Calu3 (cell line): ENCODE measurements around the gene BOLA1. TPM values are rescaled to one million over a fixed set of nuclear protein-coding genes. Genes with fewer than 3 reads are reported as not detected.

Experiments used
- BruUV-seq: library from RNA; stranded (reverse); fragments of 400-500 nt; replicated peaks from 2 replicates; lab custom pipeline; 2021; lab: Mats Ljungman, UMichigan
- CTCF ChIA-PET: fragments of 300-600 bp; sonication (Branson Sonifier 250); formaldehyde crosslinking; loops from one replicate; lab custom pipeline; 2022; ENCODE audit warnings: antibody characterized with exemption; lab: Charles Lee
- DNase-seq: peaks from one replicate; pipeline ENCODE4 v3.0.0; 2022
- H3K27ac Mint-ChIP-seq: one replicate; pipeline ENCODE4 v1.8.0; 2022; ENCODE audit warnings: mixed read lengths; ENCODE audit not compliant: unreplicated experiment
- H3K27me3 Mint-ChIP-seq: one replicate; pipeline ENCODE4 v1.8.0; 2022; ENCODE audit warnings: mixed read lengths; ENCODE audit not compliant: unreplicated experiment
- H3K36me3 Mint-ChIP-seq: one replicate; pipeline ENCODE4 v1.8.0; 2022; ENCODE audit warnings: mild to moderate bottlenecking, moderate library complexity, mixed read lengths; ENCODE audit not compliant: insufficient read depth, unreplicated experiment
- H3K4me1 Mint-ChIP-seq: one replicate; pipeline ENCODE4 v1.8.0; 2022; ENCODE audit warnings: mild to moderate bottlenecking, low read depth, mixed read lengths; ENCODE audit not compliant: unreplicated experiment
- H3K4me3 Mint-ChIP-seq: one replicate; pipeline ENCODE4 v1.8.0; 2022; ENCODE audit warnings: mild to moderate bottlenecking, low read depth, moderate library complexity, mixed read lengths; ENCODE audit not compliant: unreplicated experiment
- H3K9me3 Mint-ChIP-seq: one replicate; pipeline ENCODE4 v1.8.0; 2022; ENCODE audit warnings: low read depth, mixed read lengths; ENCODE audit not compliant: unreplicated experiment
- intact Hi-C: fragments of 100-400 bp; cut with micrococcal nuclease; formaldehyde crosslinking; loops from one replicate; pipeline ENCODE4 v1.10.0; 2022; ENCODE audit not compliant: unreplicated experiment
- total RNA-seq: library from RNA; stranded (reverse); gene quantifications from 2 replicates; pipeline ENCODE4 v1.2.3, GENCODE V29; 2022
- TF ChIP-seq, protein P1 (sequence below): fragments of 200-600 bp; IDR thresholded peaks from one replicate; pipeline ENCODE4 v1.8.0; 2022; ENCODE audit warnings: antibody characterized with exemption; ENCODE audit not compliant: unreplicated experiment

The BOLA1 gene
- total RNA-seq, 1 experiment from 2014 or later, result 15.5 TPM

DNA sequence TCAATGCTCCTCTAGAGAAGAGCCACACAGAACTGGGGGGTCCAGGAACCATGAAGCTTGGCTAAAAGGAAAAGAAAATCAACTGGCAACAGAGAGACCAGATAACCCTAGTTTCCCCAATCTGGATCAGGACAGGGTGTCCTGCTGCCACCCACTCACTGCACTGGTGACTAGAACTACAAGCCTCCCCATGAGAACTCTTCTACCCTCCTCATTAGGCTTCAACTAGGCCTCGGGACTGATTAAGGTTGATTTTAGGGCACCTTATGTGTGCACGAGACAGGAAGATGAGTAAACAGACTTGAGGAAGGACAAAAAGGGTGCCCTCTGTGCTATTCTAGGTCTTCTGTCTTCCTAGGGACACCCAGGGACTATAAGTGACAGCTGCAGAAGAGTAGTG lies 30.5 kb downstream of the BOLA1 start:
- H3K27me3 Mint-ChIP-seq, result no peaks in the 10 kb centered on the region
- intact Hi-C loops, result no loop called here
- CTCF ChIA-PET, result no interaction called here
- no peak for DNase-seq
- H3K4me1 Mint-ChIP-seq, result peaks cover 40% of the 10 kb centered on the region
- H3K36me3 Mint-ChIP-seq, result peaks cover 57% of the 10 kb centered on the region
- no peaks in the 10 kb centered on the region for H3K9me3 Mint-ChIP-seq
- no peak overlapping the region for H3K27ac Mint-ChIP-seq
- TF ChIP-seq, protein P1, sequence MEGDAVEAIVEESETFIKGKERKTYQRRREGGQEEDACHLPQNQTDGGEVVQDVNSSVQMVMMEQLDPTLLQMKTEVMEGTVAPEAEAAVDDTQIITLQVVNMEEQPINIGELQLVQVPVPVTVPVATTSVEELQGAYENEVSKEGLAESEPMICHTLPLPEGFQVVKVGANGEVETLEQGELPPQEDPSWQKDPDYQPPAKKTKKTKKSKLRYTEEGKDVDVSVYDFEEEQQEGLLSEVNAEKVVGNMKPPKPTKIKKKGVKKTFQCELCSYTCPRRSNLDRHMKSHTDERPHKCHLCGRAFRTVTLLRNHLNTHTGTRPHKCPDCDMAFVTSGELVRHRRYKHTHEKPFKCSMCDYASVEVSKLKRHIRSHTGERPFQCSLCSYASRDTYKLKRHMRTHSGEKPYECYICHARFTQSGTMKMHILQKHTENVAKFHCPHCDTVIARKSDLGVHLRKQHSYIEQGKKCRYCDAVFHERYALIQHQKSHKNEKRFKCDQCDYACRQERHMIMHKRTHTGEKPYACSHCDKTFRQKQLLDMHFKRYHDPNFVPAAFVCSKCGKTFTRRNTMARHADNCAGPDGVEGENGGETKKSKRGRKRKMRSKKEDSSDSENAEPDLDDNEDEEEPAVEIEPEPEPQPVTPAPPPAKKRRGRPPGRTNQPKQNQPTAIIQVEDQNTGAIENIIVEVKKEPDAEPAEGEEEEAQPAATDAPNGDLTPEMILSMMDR, result no peak
- no peak overlapping the region for H3K4me3 Mint-ChIP-seq
- no TSS peak for BruUV-seq

DNA sequence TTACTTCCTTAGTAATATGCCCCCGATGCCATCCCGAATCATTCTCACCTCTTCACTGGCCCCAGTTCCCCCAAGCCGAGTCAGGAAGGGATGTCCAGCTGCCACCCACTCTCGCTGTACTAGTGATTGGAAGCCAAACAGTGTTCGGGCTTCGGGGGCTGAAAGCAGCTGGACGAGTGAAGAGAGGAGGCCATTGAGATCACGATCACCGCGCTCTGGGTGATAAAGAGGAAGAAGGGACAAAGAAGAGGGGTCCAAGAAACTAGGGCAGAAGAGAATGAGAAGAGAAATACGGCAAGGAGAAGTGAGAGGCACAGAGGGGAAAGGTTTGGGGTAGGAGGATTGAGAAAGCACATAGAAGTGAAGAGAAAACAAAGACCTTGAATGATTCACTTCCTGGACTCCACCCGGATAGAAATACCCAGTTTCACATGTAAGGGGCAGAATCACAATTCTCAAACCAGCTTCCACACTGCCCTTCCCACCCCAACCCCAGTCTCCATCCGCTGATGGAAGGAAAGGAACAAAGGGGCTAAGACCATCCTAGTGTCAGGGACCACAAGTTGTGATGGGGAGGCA lies 31.9 kb downstream of the BOLA1 start:
- DNase-seq, result no peak
- intact Hi-C loops, result no loop called here
- TF ChIP-seq, protein P1, result no peak
- peak overlapping the region; percentile 15 for H3K27ac Mint-ChIP-seq
- peaks cover 54% of the 10 kb centered on the region for H3K36me3 Mint-ChIP-seq
- no peaks in the 10 kb centered on the region for H3K9me3 Mint-ChIP-seq
- no TSS peak for BruUV-seq
- CTCF ChIA-PET, result no interaction called here
- no peak overlapping the region for H3K4me3 Mint-ChIP-seq
- H3K27me3 Mint-ChIP-seq, result no peaks in the 10 kb centered on the region
- peaks cover 37% of the 10 kb centered on the region for H3K4me1 Mint-ChIP-seq

DNA sequence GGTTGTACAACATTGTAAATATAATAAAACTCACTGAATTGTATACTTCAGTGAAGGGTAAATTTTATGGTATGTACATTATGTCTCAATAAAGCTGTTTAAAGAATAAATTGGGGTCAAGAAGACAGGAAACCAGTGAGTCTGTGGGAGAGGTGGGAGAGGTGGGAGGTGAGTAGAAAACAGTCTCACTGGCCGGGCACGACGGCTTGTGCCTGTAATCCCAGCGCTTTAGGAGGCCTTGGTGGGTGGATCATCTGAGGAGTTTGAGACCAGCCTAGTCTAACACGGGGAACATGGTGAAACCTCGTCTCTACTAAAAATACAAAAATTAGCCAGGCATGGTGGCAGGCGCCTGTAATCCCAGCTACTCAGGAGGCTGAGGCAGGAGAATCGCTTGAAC lies 33.1 kb downstream of the BOLA1 start:
- Mint-ChIP-seq H3K4me3 (no peak overlapping the region), H3K9me3 (no peaks in the 10 kb centered on the region), H3K36me3 (peaks cover 55% of the 10 kb centered on the region), H3K27me3 (no peaks in the 10 kb centered on the region), H3K27ac (no peak overlapping the region), H3K4me1 (peaks cover 45% of the 10 kb centered on the region)
- CTCF ChIA-PET, result interaction anchor here (0.6 kb wide), 1 partner anchor 62 kb away, joined by 3 read pairs; no protein-coding TSS in a partner anchor
- no peak for DNase-seq
- TF ChIP-seq, protein P1, result no peak
- intact Hi-C loops, result no loop called here
- no TSS peak for BruUV-seq

DNA sequence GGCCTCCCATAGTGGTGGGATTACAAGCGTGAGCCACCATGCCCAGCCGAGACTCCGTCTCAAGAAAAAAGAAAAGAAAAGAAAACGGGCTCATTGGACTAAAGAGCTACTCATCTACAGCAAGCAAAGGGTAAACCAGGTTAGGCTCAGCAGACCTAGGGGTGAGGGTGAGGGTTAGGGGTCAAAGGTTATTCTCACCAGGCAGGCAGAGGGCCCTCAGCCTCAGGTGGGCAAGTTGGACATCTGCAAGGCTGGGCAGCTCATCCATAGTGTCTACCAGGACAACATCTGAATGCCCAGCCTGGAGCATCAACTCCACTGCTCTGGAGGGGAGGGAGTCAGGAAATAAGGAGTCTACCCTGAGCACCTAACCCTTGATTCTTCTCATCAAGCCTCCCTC lies 33.8 kb downstream of the BOLA1 start:
- intact Hi-C loops, result no loop called here
- no peak overlapping the region for H3K27ac Mint-ChIP-seq
- no peaks in the 10 kb centered on the region for H3K9me3 Mint-ChIP-seq
- peaks cover 55% of the 10 kb centered on the region for H3K36me3 Mint-ChIP-seq
- BruUV-seq, result no TSS peak
- no peak for DNase-seq
- H3K4me1 Mint-ChIP-seq, result peaks cover 51% of the 10 kb centered on the region
- no peaks in the 10 kb centered on the region for H3K27me3 Mint-ChIP-seq
- H3K4me3 Mint-ChIP-seq, result no peak overlapping the region
- CTCF ChIA-PET, result no interaction called here
- TF ChIP-seq, protein P1, result no peak
